Spleen (tissue), 7 donors: ENCODE data around the gene MYB.

Experiments
- CTCF ChIP-seq, 11 experiments: fragments of 200-600 bp in 7 of 11; fragments of 450-650 bp in 4 of 11; sonication (generic) in 4 of 11; IDR thresholded peaks in 8 of 11; conservative IDR thresholded peaks in 3 of 11; 1 replicate in 7 of 11; 2 replicates in 4 of 11; pipeline versions ENCODE4 v1.4.0 to v1.8.0; 2016 to 2021; ENCODE audit warnings: antibody characterized with exemption in 11 of 11, inconsistent platforms in 4 of 11, mild to moderate bottlenecking in 1 of 11
- POLR2A ChIP-seq, 3 donors: fragments of 450-650 bp; IDR thresholded peaks; one replicate each; pipeline ENCODE4 v1.5.1; 2017; ENCODE audit warnings: antibody characterized with exemption in 3 of 3, mild to moderate bottlenecking in 1 of 3
- POLR2AphosphoS5 ChIP-seq, 3 donors: sonication (generic); formaldehyde crosslinking; IDR thresholded peaks; one replicate each; pipeline ENCODE4 v1.5.1; 2017; ENCODE audit warnings: antibody characterized with exemption in 3 of 3
- donor health status: DM: no; HTN: no; CAD: no; lungs with moderate emphysema.
- donor health status: DM: no; HTN: no; CAD: no.
- donor health status: DM: no; HTN: no; CAD: no.

GRCh38 chr6:135159531-135159930 is 21.6 kb upstream of the MYB start:
- TF ChIP-seq POLR2A (IDR thresholded peaks at IDR 0.05) (no peak), CTCF (IDR thresholded peaks at IDR 0.05 in 8 of 11, conservative IDR thresholded peaks at IDR 0.05 in 3 of 11) (no peak), POLR2AphosphoS5 (IDR thresholded peaks at IDR 0.05) (no peak)
